ENCODE results near the gene PITPNB.

DNA sequence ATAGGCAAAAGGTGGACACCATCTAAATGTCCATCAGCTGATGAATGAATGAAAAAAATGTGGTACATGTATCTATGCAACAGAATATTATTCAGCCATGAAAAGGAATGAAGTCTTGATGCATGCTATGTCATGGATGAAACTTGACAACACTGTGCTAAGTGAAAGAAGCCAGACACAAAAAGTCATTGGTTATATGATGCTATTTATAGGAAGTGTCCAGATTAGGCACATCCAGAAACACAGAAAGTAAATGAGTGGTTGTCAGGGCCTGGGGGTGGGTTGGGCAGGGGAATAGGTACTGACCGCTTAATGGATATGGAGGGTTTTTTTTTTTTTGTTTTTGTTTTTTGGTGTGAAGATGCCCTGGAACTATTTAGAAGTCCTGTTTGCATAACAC, 95.8 kb downstream of the PITPNB start:
- TF ChIP-seq POLR2A (IDR thresholded peaks at IDR 0.05), result no peak
- TF ChIP-seq, protein P1, sequence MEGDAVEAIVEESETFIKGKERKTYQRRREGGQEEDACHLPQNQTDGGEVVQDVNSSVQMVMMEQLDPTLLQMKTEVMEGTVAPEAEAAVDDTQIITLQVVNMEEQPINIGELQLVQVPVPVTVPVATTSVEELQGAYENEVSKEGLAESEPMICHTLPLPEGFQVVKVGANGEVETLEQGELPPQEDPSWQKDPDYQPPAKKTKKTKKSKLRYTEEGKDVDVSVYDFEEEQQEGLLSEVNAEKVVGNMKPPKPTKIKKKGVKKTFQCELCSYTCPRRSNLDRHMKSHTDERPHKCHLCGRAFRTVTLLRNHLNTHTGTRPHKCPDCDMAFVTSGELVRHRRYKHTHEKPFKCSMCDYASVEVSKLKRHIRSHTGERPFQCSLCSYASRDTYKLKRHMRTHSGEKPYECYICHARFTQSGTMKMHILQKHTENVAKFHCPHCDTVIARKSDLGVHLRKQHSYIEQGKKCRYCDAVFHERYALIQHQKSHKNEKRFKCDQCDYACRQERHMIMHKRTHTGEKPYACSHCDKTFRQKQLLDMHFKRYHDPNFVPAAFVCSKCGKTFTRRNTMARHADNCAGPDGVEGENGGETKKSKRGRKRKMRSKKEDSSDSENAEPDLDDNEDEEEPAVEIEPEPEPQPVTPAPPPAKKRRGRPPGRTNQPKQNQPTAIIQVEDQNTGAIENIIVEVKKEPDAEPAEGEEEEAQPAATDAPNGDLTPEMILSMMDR (IDR thresholded peaks at IDR 0.05), result no peak
- TF ChIP-seq POLR2AphosphoS5 (IDR thresholded peaks at IDR 0.05), result no peak

All from breast epithelium (tissue), 3 donors.